ENCODE data around the gene GAGE12D.
"Not testable (repeated sequence)": the region's sequence is repeated elsewhere in the genome, so short reads cannot be mapped to it uniquely, and the experiment has no call there.

GRCh38 chrX:49590488-49590887, 49.0 kb downstream of the GAGE12D start:
- not testable (repeated sequence) for TF ChIP-seq BRD4 (CRISPR knock-in tag; IDR thresholded peaks at IDR 0.05); CTCF (CRISPR knock-in tag; IDR thresholded peaks at IDR 0.05); HMG20A (CRISPR knock-in tag; IDR thresholded peaks at IDR 0.05; ENCODE audit: borderline replicate concordance); NFE2 (CRISPR knock-in tag; IDR thresholded peaks at IDR 0.05); FOXK2 (IDR thresholded peaks at IDR 0.05); GLI4 (CRISPR knock-in tag; IDR thresholded peaks at IDR 0.05; ENCODE audit: borderline replicate concordance); TCF7L2 (IDR thresholded peaks at IDR 0.05; ENCODE audit: low read depth, low read length)
